ENCODE data around the gene SEMA3F. TPM values are rescaled to one million over a fixed set of nuclear protein-coding genes. Genes with fewer than 3 reads are reported as not detected.

Gene SEMA3F
- total RNA-seq, 4 donors from 2014 or later, result 10.5 to 33.1 (median 12.9) TPM

GRCh38 chr3:50229490-50229889, 74.4 kb downstream of the SEMA3F start:
- DNase-seq, result no peak
- H3K36me3 ChIP-seq, result no peaks in the 10 kb centered on the region
- no peak overlapping the region for H3K4me3 ChIP-seq
- TF ChIP-seq, protein P1, sequence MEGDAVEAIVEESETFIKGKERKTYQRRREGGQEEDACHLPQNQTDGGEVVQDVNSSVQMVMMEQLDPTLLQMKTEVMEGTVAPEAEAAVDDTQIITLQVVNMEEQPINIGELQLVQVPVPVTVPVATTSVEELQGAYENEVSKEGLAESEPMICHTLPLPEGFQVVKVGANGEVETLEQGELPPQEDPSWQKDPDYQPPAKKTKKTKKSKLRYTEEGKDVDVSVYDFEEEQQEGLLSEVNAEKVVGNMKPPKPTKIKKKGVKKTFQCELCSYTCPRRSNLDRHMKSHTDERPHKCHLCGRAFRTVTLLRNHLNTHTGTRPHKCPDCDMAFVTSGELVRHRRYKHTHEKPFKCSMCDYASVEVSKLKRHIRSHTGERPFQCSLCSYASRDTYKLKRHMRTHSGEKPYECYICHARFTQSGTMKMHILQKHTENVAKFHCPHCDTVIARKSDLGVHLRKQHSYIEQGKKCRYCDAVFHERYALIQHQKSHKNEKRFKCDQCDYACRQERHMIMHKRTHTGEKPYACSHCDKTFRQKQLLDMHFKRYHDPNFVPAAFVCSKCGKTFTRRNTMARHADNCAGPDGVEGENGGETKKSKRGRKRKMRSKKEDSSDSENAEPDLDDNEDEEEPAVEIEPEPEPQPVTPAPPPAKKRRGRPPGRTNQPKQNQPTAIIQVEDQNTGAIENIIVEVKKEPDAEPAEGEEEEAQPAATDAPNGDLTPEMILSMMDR (IDR thresholded peaks at IDR 0.05), result no peak
- no peak for TF ChIP-seq POLR2A (IDR thresholded peaks at IDR 0.05)
- H3K27me3 ChIP-seq, result no peaks in the 10 kb centered on the region
- intact Hi-C loops (cut with DNase I; ENCODE audit: low total_unique reads), result loop anchor here (5.0 kb wide), 2 partner anchors 37 to 43 kb away; partner anchors contain the start of gene GNAT1
- no peaks in the 10 kb centered on the region for H3K9me3 ChIP-seq
- H3K4me1 ChIP-seq, result no peaks in the 10 kb centered on the region
- H3K27ac ChIP-seq, result no peak overlapping the region

DNA sequence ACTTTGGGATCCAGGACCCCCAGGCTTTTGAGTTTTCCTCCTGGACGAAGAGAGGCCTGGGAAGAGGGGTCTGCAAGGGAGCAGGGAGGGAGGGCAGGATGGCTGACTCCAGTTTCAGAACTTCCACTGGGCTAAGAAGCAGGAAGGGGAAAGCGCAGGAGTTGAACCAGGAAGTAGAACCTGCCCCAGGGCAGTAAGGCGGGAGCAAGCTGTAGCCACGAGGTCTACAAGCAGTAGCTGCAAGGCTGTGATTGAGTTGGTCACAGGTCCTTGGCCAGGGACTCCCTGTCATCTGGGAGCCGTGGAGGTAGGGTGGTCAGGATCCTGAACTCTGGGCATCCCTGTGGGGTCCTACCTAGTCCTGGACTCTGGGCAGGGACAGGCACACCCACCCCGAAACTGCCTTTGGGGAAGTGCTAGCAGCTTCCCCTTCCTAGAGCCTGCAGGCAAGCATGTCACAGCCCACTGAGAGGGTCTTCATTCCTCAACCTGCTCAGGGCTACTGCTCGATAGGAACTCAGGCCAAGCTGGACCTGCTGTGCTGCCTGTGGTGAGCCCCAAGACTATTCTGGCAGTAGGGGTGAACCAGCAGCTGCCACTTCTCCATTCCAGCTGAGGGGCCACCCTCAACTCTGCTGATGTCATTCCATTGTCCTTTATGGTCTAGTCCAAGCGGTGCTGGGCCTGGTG, 75.1 kb downstream of the SEMA3F start:
- Histone ChIP-seq H3K9me3 (no peaks in the 10 kb centered on the region), H3K36me3 (no peaks in the 10 kb centered on the region), H3K27me3 (no peaks in the 10 kb centered on the region), H3K4me1 (no peaks in the 10 kb centered on the region), H3K27ac (no peak overlapping the region), H3K4me3 (no peak overlapping the region)
- intact Hi-C loops (cut with DNase I; ENCODE audit: low total_unique reads), result no loop called here
- TF ChIP-seq POLR2A (IDR thresholded peaks at IDR 0.05), result no peak
- TF ChIP-seq, protein P1 (IDR thresholded peaks at IDR 0.05), result no peak
- DNase-seq, result no peak

GRCh38 chr3:50230794-50231125, 75.6 kb downstream of the SEMA3F start:
- TF ChIP-seq, protein P1 (IDR thresholded peaks at IDR 0.05), result no peak
- no peak for TF ChIP-seq POLR2A (IDR thresholded peaks at IDR 0.05)
- no peaks in the 10 kb centered on the region for H3K9me3 ChIP-seq
- H3K27ac ChIP-seq, result no peak overlapping the region
- no peak for DNase-seq
- H3K27me3 ChIP-seq, result no peaks in the 10 kb centered on the region
- H3K4me1 ChIP-seq, result no peaks in the 10 kb centered on the region
- no peaks in the 10 kb centered on the region for H3K36me3 ChIP-seq
- intact Hi-C loops (cut with DNase I; ENCODE audit: low total_unique reads), result no loop called here
- H3K4me3 ChIP-seq, result no peak overlapping the region

DNA sequence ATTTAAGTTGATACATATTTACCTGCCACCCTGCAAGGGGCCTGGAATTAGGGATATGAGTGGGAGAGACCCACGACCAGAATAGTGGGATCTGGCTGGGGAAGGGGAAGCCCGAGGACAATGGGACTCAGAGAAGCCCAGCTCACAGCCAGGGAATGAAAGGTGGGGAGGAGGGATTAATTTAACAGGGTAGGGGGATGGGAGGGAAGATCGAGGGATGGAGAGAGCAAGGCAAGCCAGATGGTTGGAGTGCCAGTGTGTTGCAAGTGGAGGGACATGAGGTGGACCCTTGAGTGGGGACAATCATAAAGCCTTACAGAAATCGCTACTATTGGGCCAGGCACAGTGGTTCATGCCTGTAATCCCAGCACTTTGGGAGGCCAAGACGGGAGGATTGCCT, 76.5 kb downstream of the SEMA3F start:
- no peak for TF ChIP-seq POLR2A (IDR thresholded peaks at IDR 0.05)
- TF ChIP-seq, protein P1 (IDR thresholded peaks at IDR 0.05), result no peak
- H3K36me3 ChIP-seq, result no peaks in the 10 kb centered on the region
- no peak for DNase-seq
- no peaks in the 10 kb centered on the region for H3K27me3 ChIP-seq
- no peak overlapping the region for H3K27ac ChIP-seq
- intact Hi-C loops (cut with DNase I; ENCODE audit: low total_unique reads), result no loop called here
- no peak overlapping the region for H3K4me3 ChIP-seq
- no peaks in the 10 kb centered on the region for H3K9me3 ChIP-seq
- no peaks in the 10 kb centered on the region for H3K4me1 ChIP-seq

DNA sequence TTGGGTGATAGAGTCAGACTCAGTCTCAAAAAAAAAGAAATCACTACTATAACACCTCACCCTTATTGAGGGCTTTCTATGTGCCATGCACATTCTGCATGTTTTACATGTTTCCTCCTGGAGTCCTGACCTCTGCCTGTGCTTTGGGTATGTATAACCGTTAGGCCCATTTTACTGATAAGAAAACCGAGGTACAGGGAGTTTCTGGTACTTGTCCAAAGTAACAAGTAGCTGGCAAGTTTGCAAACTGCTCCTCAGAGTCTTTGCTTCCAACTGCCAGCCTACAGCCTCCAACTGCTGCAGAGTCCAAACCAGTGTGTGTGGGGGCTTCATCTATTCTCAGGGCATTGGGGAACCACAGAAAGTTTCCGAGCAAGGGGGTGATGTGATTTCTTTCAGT, 77.2 kb downstream of the SEMA3F start:
- no peak for TF ChIP-seq POLR2A (IDR thresholded peaks at IDR 0.05)
- TF ChIP-seq, protein P1 (IDR thresholded peaks at IDR 0.05), result no peak

More for the DNA sequence above, 77.2 kb downstream of the SEMA3F start:
- DNase-seq, result no peak
- Histone ChIP-seq H3K4me3 (no peak overlapping the region), H3K27ac (no peak overlapping the region), H3K4me1 (no peaks in the 10 kb centered on the region), H3K9me3 (no peaks in the 10 kb centered on the region), H3K27me3 (no peaks in the 10 kb centered on the region), H3K36me3 (no peaks in the 10 kb centered on the region)
- intact Hi-C loops (cut with DNase I; ENCODE audit: low total_unique reads), result no loop called here
